Measurements from ENCODE around the gene ALG14. TPM values are rescaled to one million over a fixed set of nuclear protein-coding genes. Genes with fewer than 3 reads are reported as not detected.

The ALG14 gene
- total and polyA plus RNA-seq, 4 donors, result 1.0 to 16.6 (median 1.9) TPM

- TF ChIP-seq REST (IDR thresholded peaks at IDR 0.05), result no peak
- no peak for TF ChIP-seq EGR1 (IDR thresholded peaks at IDR 0.05; ENCODE audit: low read depth in 2 of 2)
- TF ChIP-seq NR2F2 (IDR thresholded peaks at IDR 0.05), result no peak
- no peak for TF ChIP-seq TAF1 (conservative IDR thresholded peaks at IDR 0.05)
Observed at GRCh38 chr1:94986783-94987182, 86.0 kb downstream of the ALG14 start (continued).

DNA sequence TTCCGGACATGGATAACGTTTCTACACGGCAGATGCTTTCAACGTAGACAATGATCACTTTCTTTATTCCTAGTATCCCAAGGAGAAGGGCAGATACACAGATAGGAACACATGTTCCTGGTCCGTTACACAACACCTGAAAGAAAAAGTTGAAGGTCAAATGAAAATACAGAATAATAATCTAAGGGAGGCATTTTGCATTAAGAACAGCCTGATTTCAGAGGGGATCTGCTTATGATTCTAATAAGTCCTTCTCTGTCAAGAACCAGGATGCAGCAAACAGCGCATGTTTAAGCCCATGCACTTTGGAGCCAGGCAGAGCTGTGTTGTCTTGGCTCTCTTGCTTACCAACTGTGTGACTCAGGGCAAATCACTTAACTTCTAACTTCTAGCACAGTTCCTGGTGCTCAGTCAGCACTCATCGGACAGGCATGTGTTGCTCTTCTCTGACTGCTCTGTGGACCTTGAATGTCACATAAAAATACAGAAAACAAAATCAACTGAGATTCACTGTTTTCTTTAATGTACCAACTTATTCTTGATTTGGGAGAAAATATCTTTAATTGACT, 89.5 kb downstream of the ALG14 start:
- no peaks in the 10 kb centered on the region for H3K9me3 ChIP-seq (ENCODE audit: control insufficient read depth in 4 of 4, low read length in 3 of 4)
- 76% methylated on average over 7 of the region's 7 CpGs for WGBS
- H3K27me3 ChIP-seq (ENCODE audit: control insufficient read depth in 4 of 4, insufficient read depth in 4 of 4, low read length in 3 of 4), result no peaks in the 10 kb centered on the region
- H3K36me3 ChIP-seq (ENCODE audit: control insufficient read depth in 4 of 4, insufficient read depth in 3 of 4, low read depth in 1 of 4, low read length in 3 of 4), result no peaks in the 10 kb centered on the region
- H3K27ac ChIP-seq (ENCODE audit: low read depth in 1 of 2, low read length in 2 of 2), result peak overlapping the region in 1 of 2 donors; percentile 39
- no peak for DNase-seq (ENCODE audit: low spot score)
- H3K4me3 ChIP-seq (ENCODE audit: low read depth in 1 of 3, low read length in 3 of 3), result no peak overlapping the region
- H3K9ac ChIP-seq (ENCODE audit: low read depth in 1 of 2, low read length in 2 of 2), result no peak overlapping the region
- no peaks in the 10 kb centered on the region for H3K4me1 ChIP-seq (ENCODE audit: control insufficient read depth in 4 of 4, insufficient read depth in 4 of 4, low read length in 3 of 4)
- TF ChIP-seq YY1 (IDR thresholded peaks at IDR 0.05), result no peak
- peak in 1 of 2 donors; percentile 9 for TF ChIP-seq RAD21 (IDR thresholded peaks at IDR 0.05)

DNA sequence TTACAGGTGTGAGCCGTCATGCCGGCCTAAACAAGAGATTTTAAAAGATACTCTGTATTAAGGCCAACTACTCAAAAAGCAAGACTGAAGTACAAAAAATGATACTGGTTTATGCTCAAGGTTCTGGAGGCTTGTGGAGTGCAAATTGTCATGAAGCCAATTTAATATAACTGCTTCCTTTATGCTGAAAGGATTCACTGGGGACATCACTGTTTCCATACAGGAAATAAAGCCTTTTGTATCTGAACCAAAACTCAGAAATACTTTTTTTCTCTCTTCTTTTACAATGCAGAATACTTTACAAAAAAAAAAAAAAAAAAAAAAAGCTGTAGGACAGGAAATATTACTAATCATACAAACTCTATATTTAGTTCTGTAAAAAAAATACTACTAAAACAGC, 90.4 kb downstream of the ALG14 start:
- H3K4me1 ChIP-seq (ENCODE audit: control insufficient read depth in 4 of 4, insufficient read depth in 4 of 4, low read length in 3 of 4), result no peaks in the 10 kb centered on the region
- H3K27ac ChIP-seq (ENCODE audit: low read depth in 1 of 2, low read length in 2 of 2), result no peak overlapping the region

More for the DNA sequence above, 90.4 kb downstream of the ALG14 start:
- WGBS, result 94% methylated on average over 2 of the region's 2 CpGs
- Histone ChIP-seq H3K27me3 (ENCODE audit: control insufficient read depth in 4 of 4, insufficient read depth in 4 of 4, low read length in 3 of 4) (no peaks in the 10 kb centered on the region), H3K9me3 (ENCODE audit: control insufficient read depth in 4 of 4, low read length in 3 of 4) (no peaks in the 10 kb centered on the region), H3K4me3 (ENCODE audit: low read depth in 1 of 3, low read length in 3 of 3) (no peak overlapping the region), H3K9ac (ENCODE audit: low read depth in 1 of 2, low read length in 2 of 2) (no peak overlapping the region), H3K36me3 (ENCODE audit: control insufficient read depth in 4 of 4, insufficient read depth in 3 of 4, low read depth in 1 of 4, low read length in 3 of 4) (no peaks in the 10 kb centered on the region)
- TF ChIP-seq RAD21 (IDR thresholded peaks at IDR 0.05) (no peak), ZBTB33 (IDR thresholded peaks at IDR 0.05) (no peak), FOXA2 (IDR thresholded peaks at IDR 0.05) (no peak), NR2F2 (IDR thresholded peaks at IDR 0.05) (no peak), REST (IDR thresholded peaks at IDR 0.05) (no peak)
- DNase-seq (ENCODE audit: low spot score), result no peak
